ENCODE data around the gene BCDIN3D. TPM values are rescaled to one million over a fixed set of nuclear protein-coding genes. Genes with fewer than 3 reads are reported as not detected.

The BCDIN3D gene
- total RNA-seq, 4 donors from 2014 or later = 0.20 to 2.4 (median 2.0) TPM

DNA sequence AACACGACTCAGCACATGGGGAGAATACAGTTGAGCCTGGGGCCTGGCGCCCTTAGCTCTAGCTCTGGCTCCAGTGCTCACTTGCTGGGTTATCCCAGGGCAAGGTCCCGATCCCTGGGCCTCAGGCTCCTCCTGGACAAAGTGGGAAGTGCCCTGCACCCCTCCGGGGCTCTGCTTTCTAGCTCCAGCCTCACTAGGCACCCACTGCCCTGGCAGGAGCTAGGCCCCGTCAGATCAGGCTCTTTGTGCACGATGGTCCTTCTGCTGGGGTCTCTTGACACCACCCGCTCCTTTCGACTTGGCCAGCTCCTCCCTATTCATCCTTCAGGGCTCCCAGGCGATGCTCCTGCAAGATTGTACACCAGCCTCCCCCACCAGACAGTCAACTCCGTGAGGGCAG lies 38.1 kb downstream of the BCDIN3D start:
- H3K4me3 ChIP-seq = no peak overlapping the region
- H3K36me3 ChIP-seq = no peaks in the 10 kb centered on the region
- 88% methylated on average over 8 of the region's 10 CpGs; no CpG with 5 or more reads in 1 of the 2 donors for WGBS, 2 donors (ENCODE audit: low coverage in 1 of 2)
- no peak overlapping the region for H3K27ac ChIP-seq
- TF ChIP-seq POLR2AphosphoS5 (IDR thresholded peaks at IDR 0.05) (no peak), POLR2A (IDR thresholded peaks at IDR 0.05) (no peak)
- TF ChIP-seq, protein P1, sequence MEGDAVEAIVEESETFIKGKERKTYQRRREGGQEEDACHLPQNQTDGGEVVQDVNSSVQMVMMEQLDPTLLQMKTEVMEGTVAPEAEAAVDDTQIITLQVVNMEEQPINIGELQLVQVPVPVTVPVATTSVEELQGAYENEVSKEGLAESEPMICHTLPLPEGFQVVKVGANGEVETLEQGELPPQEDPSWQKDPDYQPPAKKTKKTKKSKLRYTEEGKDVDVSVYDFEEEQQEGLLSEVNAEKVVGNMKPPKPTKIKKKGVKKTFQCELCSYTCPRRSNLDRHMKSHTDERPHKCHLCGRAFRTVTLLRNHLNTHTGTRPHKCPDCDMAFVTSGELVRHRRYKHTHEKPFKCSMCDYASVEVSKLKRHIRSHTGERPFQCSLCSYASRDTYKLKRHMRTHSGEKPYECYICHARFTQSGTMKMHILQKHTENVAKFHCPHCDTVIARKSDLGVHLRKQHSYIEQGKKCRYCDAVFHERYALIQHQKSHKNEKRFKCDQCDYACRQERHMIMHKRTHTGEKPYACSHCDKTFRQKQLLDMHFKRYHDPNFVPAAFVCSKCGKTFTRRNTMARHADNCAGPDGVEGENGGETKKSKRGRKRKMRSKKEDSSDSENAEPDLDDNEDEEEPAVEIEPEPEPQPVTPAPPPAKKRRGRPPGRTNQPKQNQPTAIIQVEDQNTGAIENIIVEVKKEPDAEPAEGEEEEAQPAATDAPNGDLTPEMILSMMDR (IDR thresholded peaks at IDR 0.05) = no peak
- no peak for DNase-seq
- in situ Hi-C loops (cut with MboI; ENCODE audit: low pct_ligation_motif_present in 1 of 4, low pct_unique_long_range_greater_than_20kb in 1 of 4, low sequenced_read_pairs in 3 of 4) = no loop called here
- H3K4me1 ChIP-seq = peaks cover 0 to 16% (median 5%) of the 10 kb centered on the region in 4 donors
- intact Hi-C loops (cut with DNase I; ENCODE audit: low total_unique reads) = no loop called here
- no peaks in the 10 kb centered on the region for H3K27me3 ChIP-seq
- H3K9me3 ChIP-seq = no peaks in the 10 kb centered on the region

DNA sequence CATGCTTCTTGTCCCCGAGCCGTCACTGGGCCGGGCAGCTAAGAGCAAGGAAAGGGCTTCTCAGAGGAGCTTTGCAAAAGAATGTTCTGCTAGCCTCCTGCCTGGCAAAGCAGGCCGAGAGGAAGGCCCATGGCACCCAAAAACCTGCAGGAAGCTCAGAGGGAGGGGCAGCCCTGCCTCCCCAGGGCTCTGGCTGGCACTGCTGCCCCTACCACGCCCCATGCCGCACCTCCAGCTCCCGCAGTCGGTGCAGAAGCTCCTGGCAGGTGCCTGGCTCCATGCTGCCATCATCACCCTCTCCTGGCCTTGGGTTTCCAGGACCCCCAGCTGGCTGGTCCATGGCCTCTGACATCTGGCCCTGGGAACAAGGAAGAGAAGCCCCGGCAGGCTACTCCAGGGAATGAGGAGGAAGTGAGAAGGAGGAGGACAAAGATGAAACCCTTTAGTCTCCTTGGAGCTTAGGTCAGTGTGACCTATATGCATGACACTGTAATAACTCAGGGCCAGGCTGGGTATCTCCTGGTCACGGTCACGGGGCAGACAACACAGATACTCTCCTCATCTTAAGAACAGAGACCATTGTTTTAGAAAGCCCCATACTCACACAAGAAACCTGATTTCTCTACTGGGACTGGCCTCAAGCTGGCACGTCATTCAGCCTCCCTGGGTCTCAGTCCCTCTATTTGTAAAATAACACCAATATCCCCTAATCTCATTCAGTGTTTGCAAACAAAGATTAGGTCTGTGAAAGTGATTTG lies 39.0 kb downstream of the BCDIN3D start:
- no peaks in the 10 kb centered on the region for H3K9me3 ChIP-seq
- peaks cover 0 to 7% (median 0%) of the 10 kb centered on the region in 4 donors for H3K4me1 ChIP-seq
- TF ChIP-seq POLR2AphosphoS5 (IDR thresholded peaks at IDR 0.05) = no peak
- TF ChIP-seq, protein P1 (IDR thresholded peaks at IDR 0.05) = no peak
- no peak for TF ChIP-seq EP300 (IDR thresholded peaks at IDR 0.05; ENCODE audit: low read depth)
- no peak for TF ChIP-seq POLR2A (IDR thresholded peaks at IDR 0.05)
- intact Hi-C loops (cut with DNase I; ENCODE audit: low total_unique reads) (no loop called here), in situ Hi-C loops (cut with MboI; ENCODE audit: low pct_ligation_motif_present in 1 of 4, low pct_unique_long_range_greater_than_20kb in 1 of 4, low sequenced_read_pairs in 3 of 4) (no loop called here)
- H3K4me3 ChIP-seq = no peak overlapping the region
- no peaks in the 10 kb centered on the region for H3K27me3 ChIP-seq
- DNase-seq = no peak
- 67 to 92% methylated on average over 2 to 12 of the region's 12 CpGs for WGBS, 2 donors (ENCODE audit: low coverage in 1 of 2)
- H3K36me3 ChIP-seq = no peaks in the 10 kb centered on the region
- H3K27ac ChIP-seq = no peak overlapping the region

DNA sequence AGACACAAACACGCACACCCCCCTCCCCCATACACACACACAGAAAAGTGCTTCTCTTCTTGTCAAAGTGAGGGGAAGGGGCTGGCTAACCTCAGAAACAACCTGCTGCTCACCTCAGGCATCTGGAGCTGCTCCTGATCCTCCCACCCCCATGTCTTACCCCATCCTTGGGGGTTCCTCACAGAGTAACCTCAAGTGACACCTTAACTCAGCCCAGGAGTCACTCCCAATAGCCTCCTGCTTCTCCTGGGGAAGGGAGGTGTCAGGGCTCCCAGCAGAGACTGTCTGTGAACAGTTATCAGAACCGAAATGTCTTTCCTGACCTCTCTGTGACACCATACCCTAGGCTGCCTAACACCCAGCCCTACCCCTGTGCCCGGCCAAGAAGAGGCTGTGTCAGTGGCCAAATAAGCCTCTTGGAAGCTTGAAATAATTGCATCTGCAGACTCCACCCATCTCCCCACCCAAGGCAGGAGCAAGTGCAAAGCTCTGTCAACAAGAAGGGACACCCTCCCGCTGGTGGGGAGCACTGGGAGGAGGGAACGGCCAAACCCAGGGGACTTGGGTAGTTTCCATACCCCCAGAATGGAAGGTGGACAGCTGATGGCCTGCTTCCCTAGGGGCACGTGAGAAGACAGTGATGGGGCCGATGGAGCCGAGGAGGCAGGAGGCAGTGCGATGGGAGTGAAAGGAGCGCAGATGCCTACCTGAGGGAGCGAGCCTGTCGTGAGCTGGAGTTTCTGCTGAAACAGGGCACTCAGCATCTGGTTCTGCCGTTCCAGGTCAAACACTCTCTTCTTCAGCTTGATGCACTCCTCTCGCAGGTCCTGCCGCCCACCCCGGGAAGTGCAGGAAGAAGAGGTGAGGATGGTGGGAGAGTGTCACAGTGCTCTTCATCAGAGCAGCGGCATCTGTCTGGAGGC lies 41.5 kb downstream of the BCDIN3D start:
- no peak overlapping the region for H3K4me3 ChIP-seq
- peaks cover 0 to 4% (median 0%) of the 10 kb centered on the region in 4 donors for H3K36me3 ChIP-seq
- TF ChIP-seq, protein P1 (IDR thresholded peaks at IDR 0.05) = no peak
- TF ChIP-seq POLR2A (IDR thresholded peaks at IDR 0.05) (no peak), EP300 (IDR thresholded peaks at IDR 0.05; ENCODE audit: low read depth) (no peak), POLR2AphosphoS5 (IDR thresholded peaks at IDR 0.05) (no peak)
- H3K27me3 ChIP-seq = no peaks in the 10 kb centered on the region
- no peaks in the 10 kb centered on the region for H3K9me3 ChIP-seq
- H3K4me1 ChIP-seq = no peaks in the 10 kb centered on the region
- intact Hi-C loops (cut with DNase I; ENCODE audit: low total_unique reads) (no loop called here), in situ Hi-C loops (cut with MboI; ENCODE audit: low pct_ligation_motif_present in 1 of 4, low pct_unique_long_range_greater_than_20kb in 1 of 4, low sequenced_read_pairs in 3 of 4) (no loop called here)
- H3K27ac ChIP-seq = no peak overlapping the region
- 86 to 95% methylated on average over 7 to 17 of the region's 17 CpGs for WGBS, 2 donors (ENCODE audit: low coverage in 1 of 2)
- no peak for DNase-seq

GRCh38 chr12:49800421-49801140 lies 42.3 kb downstream of the BCDIN3D start:
- Histone ChIP-seq H3K36me3 (peaks cover 0 to 4% (median 0%) of the 10 kb centered on the region in 4 donors), H3K9me3 (no peaks in the 10 kb centered on the region), H3K4me1 (no peaks in the 10 kb centered on the region), H3K27ac (no peak overlapping the region), H3K4me3 (no peak overlapping the region), H3K27me3 (no peaks in the 10 kb centered on the region)
- WGBS, 2 donors (ENCODE audit: low coverage in 1 of 2) = 88 to 93% methylated on average over 2 to 11 of the region's 11 CpGs
- TF ChIP-seq POLR2AphosphoS5 (IDR thresholded peaks at IDR 0.05) (no peak), EP300 (IDR thresholded peaks at IDR 0.05; ENCODE audit: low read depth) (no peak), POLR2A (IDR thresholded peaks at IDR 0.05) (no peak)
- TF ChIP-seq, protein P1 (IDR thresholded peaks at IDR 0.05) = no peak
- in situ Hi-C loops (cut with MboI; ENCODE audit: low pct_ligation_motif_present in 1 of 4, low pct_unique_long_range_greater_than_20kb in 1 of 4, low sequenced_read_pairs in 3 of 4) (no loop called here), intact Hi-C loops (cut with DNase I; ENCODE audit: low total_unique reads) (no loop called here)
- no peak for DNase-seq
